LNCaP clone FGC (cell line): Measurements from ENCODE around the gene SEMA4D.

Experiments used
- DNase-seq: peaks from one replicate; pipeline ENCODE4 v3.0.0-alpha.2; 2011; ENCODE audit warnings: low read depth
- H3K4me3 ChIP-seq: 2 replicates; pipeline ENCODE4 v1.5.1; 2011; ENCODE audit warnings: mild to moderate bottlenecking, low read depth, low read length, control low read depth
- CTCF ChIP-seq: IDR thresholded peaks from 2 replicates; pipeline ENCODE4 v1.5.1; 2012; ENCODE audit warnings: mild to moderate bottlenecking; ENCODE audit not compliant: control insufficient read depth, insufficient read depth; ENCODE audit errors: extremely low read depth

The SEMA4D gene

GRCh38 chr9:89354471-89354870 is 143.4 kb downstream of the SEMA4D start:
- no peak overlapping the region for H3K4me3 ChIP-seq
- TF ChIP-seq CTCF = no peak
- DNase-seq = no peak

- no peak for TF ChIP-seq CTCF
- no peak for DNase-seq
- no peak overlapping the region for H3K4me3 ChIP-seq
Measured at GRCh38 chr9:89353989-89354388, 143.9 kb downstream of the SEMA4D start.

GRCh38 chr9:89352874-89353649 is 144.9 kb downstream of the SEMA4D start:
- TF ChIP-seq CTCF = no peak
- no peak for DNase-seq
- no peak overlapping the region for H3K4me3 ChIP-seq

GRCh38 chr9:89352451-89352850 is 145.5 kb downstream of the SEMA4D start:
- no peak overlapping the region for H3K4me3 ChIP-seq
- DNase-seq = no peak
- TF ChIP-seq CTCF = no peak

- no peak for TF ChIP-seq CTCF
- DNase-seq = no peak
- no peak overlapping the region for H3K4me3 ChIP-seq
Measured at GRCh38 chr9:89351584-89352300, 146.2 kb downstream of the SEMA4D start.

GRCh38 chr9:89350988-89351557 is 146.8 kb downstream of the SEMA4D start:
- no peak for TF ChIP-seq CTCF
- H3K4me3 ChIP-seq = no peak overlapping the region
- DNase-seq = no peak
